Measurements from ENCODE around the gene USB1. TPM values are rescaled to one million over a fixed set of nuclear protein-coding genes. Genes with fewer than 3 reads are reported as not detected.

USB1 gene
- total RNA-seq, 1 experiment from 2014 or later, result 73.1 TPM

- TF ChIP-seq MAX (IDR thresholded peaks at IDR 0.05) (no peak), YY1 (IDR thresholded peaks at IDR 0.05; ENCODE audit: extremely low read depth, insufficient replicate concordance, low read depth, low read length) (no peak), RAD21 (IDR thresholded peaks at IDR 0.05; ENCODE audit: low read depth) (no peak), POLR2A (IDR thresholded peaks at IDR 0.05; ENCODE audit: borderline replicate concordance, extremely low read depth, insufficient read depth, insufficient read length) (no peak), EGR1 (IDR thresholded peaks at IDR 0.05; ENCODE audit: low read depth) (no peak), ZFX (IDR thresholded peaks at IDR 0.05) (no peak), ZBTB33 (IDR thresholded peaks at IDR 0.05; ENCODE audit: extremely low read depth, insufficient replicate concordance, low read length) (no peak), REST (IDR thresholded peaks at IDR 0.05; ENCODE audit: low read depth) (no peak), CBX3 (IDR thresholded peaks at IDR 0.05; ENCODE audit: low read depth) (no peak), EZH2phosphoT487 (IDR thresholded peaks at IDR 0.05; ENCODE audit: borderline replicate concordance) (no peak), ELF1 (IDR thresholded peaks at IDR 0.05; ENCODE audit: borderline replicate concordance, low read depth) (no peak), SIN3A (IDR thresholded peaks at IDR 0.05; ENCODE audit: low read depth) (no peak), TCF7L2 (IDR thresholded peaks at IDR 0.05; ENCODE audit: borderline replicate concordance, extremely low read depth, insufficient read depth, insufficient read length) (no peak), ZNF274 (IDR thresholded peaks at IDR 0.05; ENCODE audit: low read depth, low read length) (no peak), ATF3 (IDR thresholded peaks at IDR 0.05) (no peak), EZH2 (IDR thresholded peaks at IDR 0.05) (no peak), FOSL1 (IDR thresholded peaks at IDR 0.05; ENCODE audit: low read depth) (no peak), CEBPB (IDR thresholded peaks at IDR 0.05; ENCODE audit: low read depth) (no peak), JUND (IDR thresholded peaks at IDR 0.05) (no peak)
- TF ChIP-seq, protein P1, sequence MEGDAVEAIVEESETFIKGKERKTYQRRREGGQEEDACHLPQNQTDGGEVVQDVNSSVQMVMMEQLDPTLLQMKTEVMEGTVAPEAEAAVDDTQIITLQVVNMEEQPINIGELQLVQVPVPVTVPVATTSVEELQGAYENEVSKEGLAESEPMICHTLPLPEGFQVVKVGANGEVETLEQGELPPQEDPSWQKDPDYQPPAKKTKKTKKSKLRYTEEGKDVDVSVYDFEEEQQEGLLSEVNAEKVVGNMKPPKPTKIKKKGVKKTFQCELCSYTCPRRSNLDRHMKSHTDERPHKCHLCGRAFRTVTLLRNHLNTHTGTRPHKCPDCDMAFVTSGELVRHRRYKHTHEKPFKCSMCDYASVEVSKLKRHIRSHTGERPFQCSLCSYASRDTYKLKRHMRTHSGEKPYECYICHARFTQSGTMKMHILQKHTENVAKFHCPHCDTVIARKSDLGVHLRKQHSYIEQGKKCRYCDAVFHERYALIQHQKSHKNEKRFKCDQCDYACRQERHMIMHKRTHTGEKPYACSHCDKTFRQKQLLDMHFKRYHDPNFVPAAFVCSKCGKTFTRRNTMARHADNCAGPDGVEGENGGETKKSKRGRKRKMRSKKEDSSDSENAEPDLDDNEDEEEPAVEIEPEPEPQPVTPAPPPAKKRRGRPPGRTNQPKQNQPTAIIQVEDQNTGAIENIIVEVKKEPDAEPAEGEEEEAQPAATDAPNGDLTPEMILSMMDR (IDR thresholded peaks at IDR 0.05 in 2 of 3, conservative IDR thresholded peaks at IDR 0.05 in 1 of 3; ENCODE audit: borderline replicate concordance in 1 of 3, insufficient read depth in 1 of 3, low read depth in 2 of 3, low read length in 2 of 3), result no peak
- H3K27me3 ChIP-seq (ENCODE audit: insufficient read depth, low read length), result no peaks in the 10 kb centered on the region
- ChIA-PET RAD21 (ENCODE audit: low non-redundant PET in 1 of 2, low total read pairs in 2 of 2, uncharacterized antibody in 2 of 2, unreplicated experiment in 2 of 2) (no interaction called here), POLR2A (no interaction called here), CTCF (interaction anchor here (0.9 kb wide), 1 partner anchor 70 kb away, joined by 3 read pairs; no protein-coding TSS in a partner anchor)
- H3K9me2 ChIP-seq (ENCODE audit: insufficient read depth), result no peaks in the 10 kb centered on the region
- no peak overlapping the region for H3K4me2 ChIP-seq (ENCODE audit: low read length)
- H3K27ac ChIP-seq (ENCODE audit: low read depth, low read length), result no peak overlapping the region
- DNase-seq (ENCODE audit: low read depth, low spot score), result no peak
- H3K9me3 ChIP-seq (ENCODE audit: control insufficient read depth in 1 of 2, insufficient read depth in 1 of 2, low read depth in 1 of 2, low read length in 2 of 2), result no peaks in the 10 kb centered on the region
- intact Hi-C loops (cut with micrococcal nuclease), result no loop called here
- BruUV-seq (replicated peaks), result no TSS peak
- H3K79me2 ChIP-seq (ENCODE audit: insufficient read depth, low read length), result peaks cover 44% of the 10 kb centered on the region; the same call in 1 of the 2 replicates
- H3K4me1 ChIP-seq (ENCODE audit: control insufficient read depth in 1 of 2, insufficient read depth in 2 of 2, low read length in 2 of 2), result peaks cover 12 to 26% of the 10 kb centered on the region in 2 experiments
- no peaks in the 10 kb centered on the region for H3K36me3 ChIP-seq (ENCODE audit: control insufficient read depth in 1 of 2, insufficient read depth in 2 of 2, low read length in 2 of 2)
- no peak overlapping the region for H2AFZ ChIP-seq (ENCODE audit: low read depth, low read length, poor library complexity, severe bottlenecking)
- H3K9ac ChIP-seq (ENCODE audit: low read length), result no peak overlapping the region
- H3K4me3 ChIP-seq (replicated peaks in 1 of 2; ENCODE audit: low read depth in 1 of 2, low read length in 2 of 2), result no peak overlapping the region
- no peaks in the 10 kb centered on the region for H4K20me1 ChIP-seq (ENCODE audit: insufficient read depth)
- no peak for ATAC-seq
Observed at GRCh38 chr16:58030136-58030840, 29.1 kb downstream of the USB1 start.

Data from HCT116 (cell line).